Stimulated activated CD4-positive, alpha-beta T cell treated with anti-CD3 and anti-CD28 coated beads, Interleukin-4, amount 100 ng/mL, for 1 hour (primary cell): Measurements from ENCODE around the gene AMDHD2.
"Not testable (repeated sequence)": the region's sequence is repeated elsewhere in the genome, so short reads cannot be mapped to it uniquely, and the experiment has no call there.

ENCODE experiments used
- DNase-seq: peaks from one replicate; pipeline ENCODE4 v3.0.0-alpha.2; 2020

AMDHD2 gene

GRCh38 chr16:2535625-2536013 lies 15.4 kb downstream of the AMDHD2 start:
- DNase-seq, result no peak

- peak; percentile 92 for DNase-seq
These were observed 17.5 kb downstream of the AMDHD2 start, which contains the start of gene PDPK1 for GRCh38 chr16:2537451-2538379. PDPK1 (plus strand) TSS chr16:2538021; CDS start chr16:2538113, 92 bp downstream.

- not testable (repeated sequence) for DNase-seq
These were observed 19.1 kb downstream of the AMDHD2 start for GRCh38 chr16:2539192-2539844.

GRCh38 chr16:2539845-2540458 lies 19.8 kb downstream of the AMDHD2 start:
- DNase-seq, result peak; percentile 38

GRCh38 chr16:2540912-2541311 lies 20.7 kb downstream of the AMDHD2 start:
- not testable (repeated sequence) for DNase-seq

- not testable (repeated sequence) for DNase-seq
These were observed 21.2 kb downstream of the AMDHD2 start for GRCh38 chr16:2541409-2541808.

- DNase-seq, result not testable (repeated sequence)
These were observed 23.6 kb downstream of the AMDHD2 start for GRCh38 chr16:2543771-2544170.

GRCh38 chr16:2550283-2550878 lies 30.2 kb downstream of the AMDHD2 start:
- DNase-seq, result not testable (repeated sequence)

- DNase-seq, result not testable (repeated sequence)
These were observed 31.3 kb downstream of the AMDHD2 start for GRCh38 chr16:2551420-2551889.

GRCh38 chr16:2554709-2555425 lies 34.7 kb downstream of the AMDHD2 start:
- not testable (repeated sequence) for DNase-seq

GRCh38 chr16:2557150-2557549 lies 37.0 kb downstream of the AMDHD2 start:
- DNase-seq, result not testable (repeated sequence)

- DNase-seq, result not testable (repeated sequence)
These were observed 40.1 kb downstream of the AMDHD2 start for GRCh38 chr16:2560131-2560797.

- peak; percentile 71 for DNase-seq
These were observed 40.6 kb downstream of the AMDHD2 start for GRCh38 chr16:2560798-2561133.

- not testable (repeated sequence) for DNase-seq
These were observed 47.3 kb downstream of the AMDHD2 start for GRCh38 chr16:2567506-2567905.

- not testable (repeated sequence) for DNase-seq
These were observed 48.4 kb downstream of the AMDHD2 start for GRCh38 chr16:2568573-2568972.

- not testable (repeated sequence) for DNase-seq
These were observed 52.5 kb downstream of the AMDHD2 start for GRCh38 chr16:2572704-2573103.

- DNase-seq, result not testable (repeated sequence)
These were observed 55.7 kb downstream of the AMDHD2 start for GRCh38 chr16:2575839-2576238.

- not testable (repeated sequence) for DNase-seq
These were observed 56.9 kb downstream of the AMDHD2 start for GRCh38 chr16:2577044-2577443.

GRCh38 chr16:2578905-2579304 lies 58.7 kb downstream of the AMDHD2 start:
- not testable (repeated sequence) for DNase-seq

- not testable (repeated sequence) for DNase-seq
These were observed 60.0 kb downstream of the AMDHD2 start for GRCh38 chr16:2580143-2580542.

- not testable (repeated sequence) for DNase-seq
These were observed 60.6 kb downstream of the AMDHD2 start for GRCh38 chr16:2580818-2581217.
